ENCODE data around the gene RP9. TPM values are rescaled to one million over a fixed set of nuclear protein-coding genes. Genes with fewer than 3 reads are reported as not detected.

The RP9 gene
- total and polyA plus RNA-seq, 2 experiments from 2014 or later = 28.4 to 35.3 TPM

- Histone ChIP-seq H3K36me3 (no peaks in the 10 kb centered on the region), H3K9me3 (ENCODE audit: low read depth) (no peaks in the 10 kb centered on the region), H3K27me3 (no peaks in the 10 kb centered on the region), H3K27ac (no peak overlapping the region), H3K4me3 (no peak overlapping the region), H3K4me1 (ENCODE audit: low read depth) (no peaks in the 10 kb centered on the region)
- no peak for DNase-seq (ENCODE audit: low read depth in 1 of 2, low spot score in 1 of 2)
- TF ChIP-seq CTCF (IDR thresholded peaks at IDR 0.05; ENCODE audit: low read depth, low read length) = no peak
Observed at GRCh38 chr7:33087356-33087755, 21.8 kb downstream of the RP9 start.

- no peak overlapping the region for H3K4me3 ChIP-seq
- no peaks in the 10 kb centered on the region for H3K36me3 ChIP-seq
- DNase-seq (ENCODE audit: low read depth in 1 of 2, low spot score in 1 of 2) = no peak
- H3K27ac ChIP-seq = no peak overlapping the region
- no peaks in the 10 kb centered on the region for H3K4me1 ChIP-seq (ENCODE audit: low read depth)
- no peaks in the 10 kb centered on the region for H3K27me3 ChIP-seq
- TF ChIP-seq CTCF (IDR thresholded peaks at IDR 0.05; ENCODE audit: low read depth, low read length) = no peak
- no peaks in the 10 kb centered on the region for H3K9me3 ChIP-seq (ENCODE audit: low read depth)
Observed at GRCh38 chr7:33079763-33080690, 29.2 kb downstream of the RP9 start.

- H3K4me1 ChIP-seq (ENCODE audit: low read depth) = no peaks in the 10 kb centered on the region
- no peaks in the 10 kb centered on the region for H3K27me3 ChIP-seq
- H3K36me3 ChIP-seq = no peaks in the 10 kb centered on the region
- no peak for DNase-seq (ENCODE audit: low read depth in 1 of 2, low spot score in 1 of 2)
- no peaks in the 10 kb centered on the region for H3K9me3 ChIP-seq (ENCODE audit: low read depth)
- H3K27ac ChIP-seq = no peak overlapping the region
- H3K4me3 ChIP-seq = no peak overlapping the region
- no peak for TF ChIP-seq CTCF (IDR thresholded peaks at IDR 0.05; ENCODE audit: low read depth, low read length)
Observed at GRCh38 chr7:33079096-33079495, 30.1 kb downstream of the RP9 start.

- H3K36me3 ChIP-seq = no peaks in the 10 kb centered on the region
- H3K27me3 ChIP-seq = no peaks in the 10 kb centered on the region
- DNase-seq (ENCODE audit: low read depth in 1 of 2, low spot score in 1 of 2) = no peak
- H3K4me1 ChIP-seq (ENCODE audit: low read depth) = no peaks in the 10 kb centered on the region
- H3K9me3 ChIP-seq (ENCODE audit: low read depth) = no peaks in the 10 kb centered on the region
- H3K4me3 ChIP-seq = no peak overlapping the region
- no peak for TF ChIP-seq CTCF (IDR thresholded peaks at IDR 0.05; ENCODE audit: low read depth, low read length)
- H3K27ac ChIP-seq = no peak overlapping the region
Observed at GRCh38 chr7:33076737-33077136, 32.5 kb downstream of the RP9 start.

- TF ChIP-seq CTCF (IDR thresholded peaks at IDR 0.05; ENCODE audit: low read depth, low read length) = no peak
- H3K4me1 ChIP-seq (ENCODE audit: low read depth) = no peaks in the 10 kb centered on the region
- H3K36me3 ChIP-seq = no peaks in the 10 kb centered on the region
- H3K27ac ChIP-seq = no peak overlapping the region
- H3K9me3 ChIP-seq (ENCODE audit: low read depth) = no peaks in the 10 kb centered on the region
- no peak overlapping the region for H3K4me3 ChIP-seq
- H3K27me3 ChIP-seq = no peaks in the 10 kb centered on the region
- no peak for DNase-seq (ENCODE audit: low read depth in 1 of 2, low spot score in 1 of 2)
Observed at GRCh38 chr7:33075818-33076518, 33.2 kb downstream of the RP9 start.

Measured in cardiac muscle cell (in vitro differentiated cells and primary cell).